ENCODE data around the gene SUSD3. TPM values are rescaled to one million over a fixed set of nuclear protein-coding genes. Genes with fewer than 3 reads are reported as not detected.

SUSD3 gene
- total and polyA plus RNA-seq, 2 of the 8 experiments (the other 6 are each of a cell fraction or from before 2014, with no cell fraction given): 5.5 to 35.4 TPM

DNA sequence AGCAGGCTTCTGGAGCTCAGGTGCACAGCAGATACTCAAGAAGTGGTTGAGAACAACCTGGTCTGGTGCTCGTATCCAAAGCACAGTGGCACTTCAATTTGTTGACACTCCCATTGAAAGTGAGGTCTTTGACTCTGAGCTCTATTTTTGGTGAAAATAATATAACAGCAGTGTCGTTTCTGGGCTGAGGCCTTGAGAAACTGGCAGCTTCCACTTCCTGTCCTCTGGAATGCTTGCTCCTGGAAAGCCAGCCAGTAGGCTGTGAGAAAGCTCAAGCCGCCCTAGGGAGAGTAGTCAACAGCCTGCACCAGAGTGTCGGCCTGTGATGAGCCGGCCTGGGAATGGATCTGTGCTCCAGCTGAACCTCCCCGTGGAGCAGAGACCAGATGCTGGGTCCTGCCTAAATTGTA is 6.8 kb upstream of the SUSD3 start (continued):
- TF ChIP-seq, protein P1, sequence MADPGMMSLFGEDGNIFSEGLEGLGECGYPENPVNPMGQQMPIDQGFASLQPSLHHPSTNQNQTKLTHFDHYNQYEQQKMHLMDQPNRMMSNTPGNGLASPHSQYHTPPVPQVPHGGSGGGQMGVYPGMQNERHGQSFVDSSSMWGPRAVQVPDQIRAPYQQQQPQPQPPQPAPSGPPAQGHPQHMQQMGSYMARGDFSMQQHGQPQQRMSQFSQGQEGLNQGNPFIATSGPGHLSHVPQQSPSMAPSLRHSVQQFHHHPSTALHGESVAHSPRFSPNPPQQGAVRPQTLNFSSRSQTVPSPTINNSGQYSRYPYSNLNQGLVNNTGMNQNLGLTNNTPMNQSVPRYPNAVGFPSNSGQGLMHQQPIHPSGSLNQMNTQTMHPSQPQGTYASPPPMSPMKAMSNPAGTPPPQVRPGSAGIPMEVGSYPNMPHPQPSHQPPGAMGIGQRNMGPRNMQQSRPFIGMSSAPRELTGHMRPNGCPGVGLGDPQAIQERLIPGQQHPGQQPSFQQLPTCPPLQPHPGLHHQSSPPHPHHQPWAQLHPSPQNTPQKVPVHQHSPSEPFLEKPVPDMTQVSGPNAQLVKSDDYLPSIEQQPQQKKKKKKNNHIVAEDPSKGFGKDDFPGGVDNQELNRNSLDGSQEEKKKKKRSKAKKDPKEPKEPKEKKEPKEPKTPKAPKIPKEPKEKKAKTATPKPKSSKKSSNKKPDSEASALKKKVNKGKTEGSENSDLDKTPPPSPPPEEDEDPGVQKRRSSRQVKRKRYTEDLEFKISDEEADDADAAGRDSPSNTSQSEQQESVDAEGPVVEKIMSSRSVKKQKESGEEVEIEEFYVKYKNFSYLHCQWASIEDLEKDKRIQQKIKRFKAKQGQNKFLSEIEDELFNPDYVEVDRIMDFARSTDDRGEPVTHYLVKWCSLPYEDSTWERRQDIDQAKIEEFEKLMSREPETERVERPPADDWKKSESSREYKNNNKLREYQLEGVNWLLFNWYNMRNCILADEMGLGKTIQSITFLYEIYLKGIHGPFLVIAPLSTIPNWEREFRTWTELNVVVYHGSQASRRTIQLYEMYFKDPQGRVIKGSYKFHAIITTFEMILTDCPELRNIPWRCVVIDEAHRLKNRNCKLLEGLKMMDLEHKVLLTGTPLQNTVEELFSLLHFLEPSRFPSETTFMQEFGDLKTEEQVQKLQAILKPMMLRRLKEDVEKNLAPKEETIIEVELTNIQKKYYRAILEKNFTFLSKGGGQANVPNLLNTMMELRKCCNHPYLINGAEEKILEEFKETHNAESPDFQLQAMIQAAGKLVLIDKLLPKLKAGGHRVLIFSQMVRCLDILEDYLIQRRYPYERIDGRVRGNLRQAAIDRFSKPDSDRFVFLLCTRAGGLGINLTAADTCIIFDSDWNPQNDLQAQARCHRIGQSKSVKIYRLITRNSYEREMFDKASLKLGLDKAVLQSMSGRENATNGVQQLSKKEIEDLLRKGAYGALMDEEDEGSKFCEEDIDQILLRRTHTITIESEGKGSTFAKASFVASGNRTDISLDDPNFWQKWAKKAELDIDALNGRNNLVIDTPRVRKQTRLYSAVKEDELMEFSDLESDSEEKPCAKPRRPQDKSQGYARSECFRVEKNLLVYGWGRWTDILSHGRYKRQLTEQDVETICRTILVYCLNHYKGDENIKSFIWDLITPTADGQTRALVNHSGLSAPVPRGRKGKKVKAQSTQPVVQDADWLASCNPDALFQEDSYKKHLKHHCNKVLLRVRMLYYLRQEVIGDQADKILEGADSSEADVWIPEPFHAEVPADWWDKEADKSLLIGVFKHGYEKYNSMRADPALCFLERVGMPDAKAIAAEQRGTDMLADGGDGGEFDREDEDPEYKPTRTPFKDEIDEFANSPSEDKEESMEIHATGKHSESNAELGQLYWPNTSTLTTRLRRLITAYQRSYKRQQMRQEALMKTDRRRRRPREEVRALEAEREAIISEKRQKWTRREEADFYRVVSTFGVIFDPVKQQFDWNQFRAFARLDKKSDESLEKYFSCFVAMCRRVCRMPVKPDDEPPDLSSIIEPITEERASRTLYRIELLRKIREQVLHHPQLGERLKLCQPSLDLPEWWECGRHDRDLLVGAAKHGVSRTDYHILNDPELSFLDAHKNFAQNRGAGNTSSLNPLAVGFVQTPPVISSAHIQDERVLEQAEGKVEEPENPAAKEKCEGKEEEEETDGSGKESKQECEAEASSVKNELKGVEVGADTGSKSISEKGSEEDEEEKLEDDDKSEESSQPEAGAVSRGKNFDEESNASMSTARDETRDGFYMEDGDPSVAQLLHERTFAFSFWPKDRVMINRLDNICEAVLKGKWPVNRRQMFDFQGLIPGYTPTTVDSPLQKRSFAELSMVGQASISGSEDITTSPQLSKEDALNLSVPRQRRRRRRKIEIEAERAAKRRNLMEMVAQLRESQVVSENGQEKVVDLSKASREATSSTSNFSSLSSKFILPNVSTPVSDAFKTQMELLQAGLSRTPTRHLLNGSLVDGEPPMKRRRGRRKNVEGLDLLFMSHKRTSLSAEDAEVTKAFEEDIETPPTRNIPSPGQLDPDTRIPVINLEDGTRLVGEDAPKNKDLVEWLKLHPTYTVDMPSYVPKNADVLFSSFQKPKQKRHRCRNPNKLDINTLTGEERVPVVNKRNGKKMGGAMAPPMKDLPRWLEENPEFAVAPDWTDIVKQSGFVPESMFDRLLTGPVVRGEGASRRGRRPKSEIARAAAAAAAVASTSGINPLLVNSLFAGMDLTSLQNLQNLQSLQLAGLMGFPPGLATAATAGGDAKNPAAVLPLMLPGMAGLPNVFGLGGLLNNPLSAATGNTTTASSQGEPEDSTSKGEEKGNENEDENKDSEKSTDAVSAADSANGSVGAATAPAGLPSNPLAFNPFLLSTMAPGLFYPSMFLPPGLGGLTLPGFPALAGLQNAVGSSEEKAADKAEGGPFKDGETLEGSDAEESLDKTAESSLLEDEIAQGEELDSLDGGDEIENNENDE (IDR thresholded peaks at IDR 0.05; ENCODE audit: insufficient replicate concordance, low read length): no peak
- TF ChIP-seq HDAC6 (IDR thresholded peaks at IDR 0.05; ENCODE audit: low read depth, low read length): no peak

All from H1 (cell line).